Measurements from ENCODE around the gene RPS3. TPM values are rescaled to one million over a fixed set of nuclear protein-coding genes. Genes with fewer than 3 reads are reported as not detected.

Gene RPS3
- total and polyA plus RNA-seq, 9 of the 15 experiments (the other 6 are each of a cell fraction or from before 2014, with no cell fraction given): 2,700 to 5,771 (median 3,679) TPM

DNA sequence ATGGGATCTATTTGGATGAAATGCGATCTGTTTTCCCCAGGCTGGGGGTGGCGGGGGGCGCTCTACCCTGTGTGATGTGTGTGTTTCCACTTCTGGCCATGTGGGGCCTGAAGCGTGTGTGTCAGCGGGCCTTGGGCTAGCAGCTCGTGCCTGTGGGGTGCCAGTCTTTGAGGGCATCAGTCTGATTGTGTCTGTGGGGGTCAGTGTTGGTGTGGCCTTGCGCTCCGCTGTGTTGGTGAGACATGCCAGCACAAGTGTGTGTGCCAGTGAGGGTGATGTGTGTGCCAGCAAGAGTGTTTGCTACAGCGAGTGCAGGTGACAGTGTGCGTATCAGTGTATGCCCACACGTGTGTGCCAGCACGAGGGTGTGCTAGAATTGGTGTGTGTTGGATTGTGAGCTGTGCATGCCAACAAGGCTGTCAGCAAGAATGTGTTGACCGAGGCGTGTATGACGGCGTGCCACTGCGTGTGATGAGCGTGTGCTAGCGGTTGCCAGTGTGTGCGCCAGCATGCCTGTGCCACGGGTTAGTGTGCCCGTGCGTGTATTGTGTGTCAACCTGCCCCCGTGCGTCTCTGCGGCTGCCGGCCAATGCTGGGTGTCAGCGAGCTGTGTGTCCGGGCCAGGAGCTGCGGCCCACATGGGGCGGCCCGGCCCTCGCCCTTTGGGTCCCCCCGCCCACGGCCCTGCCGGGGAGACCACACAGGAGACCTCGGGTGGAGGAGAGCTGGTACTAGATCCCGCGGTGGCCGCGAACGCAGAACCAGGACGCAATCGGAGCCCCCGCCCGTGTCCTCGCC, 48.4 kb upstream of the RPS3 start (continued):
- TF ChIP-seq EP400 (IDR thresholded peaks at IDR 0.05) (peak; percentile 53; the same call in 1 of the 2 replicates), XRCC4 (IDR thresholded peaks at IDR 0.05; ENCODE audit: extremely low read depth, insufficient read depth, insufficient read length) (no peak), KHSRP (IDR thresholded peaks at IDR 0.05) (no peak), GMEB1 (CRISPR knock-in tag; IDR thresholded peaks at IDR 0.05) (no peak), DDX20 (tag; IDR thresholded peaks at IDR 0.05; ENCODE audit: low read depth) (no peak), GTF2E2 (tag; IDR thresholded peaks at IDR 0.05) (no peak), MEF2D (tag; conservative IDR thresholded peaks at IDR 0.05; ENCODE audit: low read depth) (no peak), ZSCAN32 (CRISPR knock-in tag; IDR thresholded peaks at IDR 0.05) (no peak), CBX5 (IDR thresholded peaks at IDR 0.05; ENCODE audit: borderline replicate concordance, low read depth) (no peak), NFRKB (IDR thresholded peaks at IDR 0.05; ENCODE audit: low read depth) (0 out of 2 replicates have a peak, but pooled peaks have one; percentile 47), CEBPG (CRISPR knock-in tag; IDR thresholded peaks at IDR 0.05) (no peak; the same call in 1 of the 2 replicates), CEBPG (tag; conservative IDR thresholded peaks at IDR 0.05 in 1 of 2, IDR thresholded peaks at IDR 0.05 in 1 of 2) (no peak), LARP7 (IDR thresholded peaks at IDR 0.05) (no peak), CTCFL (IDR thresholded peaks at IDR 0.05; ENCODE audit: borderline replicate concordance, insufficient read depth, low read depth, low read length, poor library complexity, severe bottlenecking) (peak; percentile 20), KDM4B (IDR thresholded peaks at IDR 0.05; ENCODE audit: borderline replicate concordance in 2 of 2, low read depth in 1 of 2) (no peak)
- TF ChIP-seq, protein P1, sequence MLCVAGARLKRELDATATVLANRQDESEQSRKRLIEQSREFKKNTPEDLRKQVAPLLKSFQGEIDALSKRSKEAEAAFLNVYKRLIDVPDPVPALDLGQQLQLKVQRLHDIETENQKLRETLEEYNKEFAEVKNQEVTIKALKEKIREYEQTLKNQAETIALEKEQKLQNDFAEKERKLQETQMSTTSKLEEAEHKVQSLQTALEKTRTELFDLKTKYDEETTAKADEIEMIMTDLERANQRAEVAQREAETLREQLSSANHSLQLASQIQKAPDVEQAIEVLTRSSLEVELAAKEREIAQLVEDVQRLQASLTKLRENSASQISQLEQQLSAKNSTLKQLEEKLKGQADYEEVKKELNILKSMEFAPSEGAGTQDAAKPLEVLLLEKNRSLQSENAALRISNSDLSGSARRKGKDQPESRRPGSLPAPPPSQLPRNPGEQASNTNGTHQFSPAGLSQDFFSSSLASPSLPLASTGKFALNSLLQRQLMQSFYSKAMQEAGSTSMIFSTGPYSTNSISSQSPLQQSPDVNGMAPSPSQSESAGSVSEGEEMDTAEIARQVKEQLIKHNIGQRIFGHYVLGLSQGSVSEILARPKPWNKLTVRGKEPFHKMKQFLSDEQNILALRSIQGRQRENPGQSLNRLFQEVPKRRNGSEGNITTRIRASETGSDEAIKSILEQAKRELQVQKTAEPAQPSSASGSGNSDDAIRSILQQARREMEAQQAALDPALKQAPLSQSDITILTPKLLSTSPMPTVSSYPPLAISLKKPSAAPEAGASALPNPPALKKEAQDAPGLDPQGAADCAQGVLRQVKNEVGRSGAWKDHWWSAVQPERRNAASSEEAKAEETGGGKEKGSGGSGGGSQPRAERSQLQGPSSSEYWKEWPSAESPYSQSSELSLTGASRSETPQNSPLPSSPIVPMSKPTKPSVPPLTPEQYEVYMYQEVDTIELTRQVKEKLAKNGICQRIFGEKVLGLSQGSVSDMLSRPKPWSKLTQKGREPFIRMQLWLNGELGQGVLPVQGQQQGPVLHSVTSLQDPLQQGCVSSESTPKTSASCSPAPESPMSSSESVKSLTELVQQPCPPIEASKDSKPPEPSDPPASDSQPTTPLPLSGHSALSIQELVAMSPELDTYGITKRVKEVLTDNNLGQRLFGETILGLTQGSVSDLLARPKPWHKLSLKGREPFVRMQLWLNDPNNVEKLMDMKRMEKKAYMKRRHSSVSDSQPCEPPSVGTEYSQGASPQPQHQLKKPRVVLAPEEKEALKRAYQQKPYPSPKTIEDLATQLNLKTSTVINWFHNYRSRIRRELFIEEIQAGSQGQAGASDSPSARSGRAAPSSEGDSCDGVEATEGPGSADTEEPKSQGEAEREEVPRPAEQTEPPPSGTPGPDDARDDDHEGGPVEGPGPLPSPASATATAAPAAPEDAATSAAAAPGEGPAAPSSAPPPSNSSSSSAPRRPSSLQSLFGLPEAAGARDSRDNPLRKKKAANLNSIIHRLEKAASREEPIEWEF (CRISPR knock-in tag; IDR thresholded peaks at IDR 0.05): no peak
- TF ChIP-seq, protein P2, sequence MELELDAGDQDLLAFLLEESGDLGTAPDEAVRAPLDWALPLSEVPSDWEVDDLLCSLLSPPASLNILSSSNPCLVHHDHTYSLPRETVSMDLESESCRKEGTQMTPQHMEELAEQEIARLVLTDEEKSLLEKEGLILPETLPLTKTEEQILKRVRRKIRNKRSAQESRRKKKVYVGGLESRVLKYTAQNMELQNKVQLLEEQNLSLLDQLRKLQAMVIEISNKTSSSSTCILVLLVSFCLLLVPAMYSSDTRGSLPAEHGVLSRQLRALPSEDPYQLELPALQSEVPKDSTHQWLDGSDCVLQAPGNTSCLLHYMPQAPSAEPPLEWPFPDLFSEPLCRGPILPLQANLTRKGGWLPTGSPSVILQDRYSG (tag; conservative IDR thresholded peaks at IDR 0.05; ENCODE audit: low read depth): no peak

Measured in K562 (cell line).